Measurements from ENCODE around the gene MGAT3.
A peak's percentile ranks its signal among the peaks of the same experiment; 100 is the strongest.

MGAT3 gene

GRCh38 chr22:39471381-39472141 lies 14.7 kb downstream of the MGAT3 start:
- no peak overlapping the region for H3K4me3 ChIP-seq (replicated peaks; ENCODE audit: insufficient read depth, low read length)
- peak overlapping the region; percentile 45 for H3K27ac ChIP-seq (replicated peaks)

GRCh38 chr22:39472570-39473556 lies 16.1 kb downstream of the MGAT3 start:
- TF ChIP-seq POLR2AphosphoS5 (IDR thresholded peaks at IDR 0.05; ENCODE audit: low read depth) (no peak), CTCF (IDR thresholded peaks at IDR 0.05; ENCODE audit: insufficient read depth, low read length) (no peak), REST (IDR thresholded peaks at IDR 0.05; ENCODE audit: insufficient replicate concordance, low read depth) (no peak), GABPA (IDR thresholded peaks at IDR 0.05; ENCODE audit: low read depth) (no peak), SPI1 (IDR thresholded peaks at IDR 0.05; ENCODE audit: borderline replicate concordance, low read depth) (no peak)
- no peak overlapping the region for H3K4me3 ChIP-seq (replicated peaks; ENCODE audit: insufficient read depth, low read length)
- peak overlapping the region; percentile 45 for H3K27ac ChIP-seq (replicated peaks)
- H3K27me3 ChIP-seq (ENCODE audit: insufficient read depth, poor library complexity, severe bottlenecking), result no peaks in the 10 kb centered on the region
- DNase-seq (ENCODE audit: low read depth in 1 of 2, low spot score in 1 of 2), result peak in 1 of 2 experiments; percentile 50

More at GRCh38 chr22:39471381-39472141, 14.7 kb downstream of the MGAT3 start:
- no peaks in the 10 kb centered on the region for H3K27me3 ChIP-seq (ENCODE audit: insufficient read depth, poor library complexity, severe bottlenecking)
- TF ChIP-seq SPI1 (IDR thresholded peaks at IDR 0.05; ENCODE audit: borderline replicate concordance, low read depth), result no peak; the same call in 1 of the 2 replicates
- TF ChIP-seq POLR2AphosphoS5 (IDR thresholded peaks at IDR 0.05; ENCODE audit: low read depth), result no peak
- TF ChIP-seq GABPA (IDR thresholded peaks at IDR 0.05; ENCODE audit: low read depth), result no peak
- TF ChIP-seq REST (IDR thresholded peaks at IDR 0.05; ENCODE audit: insufficient replicate concordance, low read depth), result no peak
- TF ChIP-seq CTCF (IDR thresholded peaks at IDR 0.05; ENCODE audit: insufficient read depth, low read length), result no peak
- DNase-seq (ENCODE audit: low read depth in 1 of 2, low spot score in 1 of 2), result peak in 1 of 2 experiments; percentile 73

- Histone ChIP-seq H3K27ac (replicated peaks) (no peak overlapping the region), H3K4me3 (replicated peaks; ENCODE audit: insufficient read depth, low read length) (no peak overlapping the region), H3K27me3 (ENCODE audit: insufficient read depth, poor library complexity, severe bottlenecking) (no peaks in the 10 kb centered on the region)
- TF ChIP-seq CTCF (IDR thresholded peaks at IDR 0.05; ENCODE audit: insufficient read depth, low read length), result no peak
- TF ChIP-seq POLR2AphosphoS5 (IDR thresholded peaks at IDR 0.05; ENCODE audit: low read depth), result no peak
- no peak for TF ChIP-seq REST (IDR thresholded peaks at IDR 0.05; ENCODE audit: insufficient replicate concordance, low read depth)
- no peak for DNase-seq (ENCODE audit: low read depth in 1 of 2, low spot score in 1 of 2)
Measured at GRCh38 chr22:39473851-39474250, 17.0 kb downstream of the MGAT3 start.
